ENCODE results near the gene CLDND1.

DNA sequence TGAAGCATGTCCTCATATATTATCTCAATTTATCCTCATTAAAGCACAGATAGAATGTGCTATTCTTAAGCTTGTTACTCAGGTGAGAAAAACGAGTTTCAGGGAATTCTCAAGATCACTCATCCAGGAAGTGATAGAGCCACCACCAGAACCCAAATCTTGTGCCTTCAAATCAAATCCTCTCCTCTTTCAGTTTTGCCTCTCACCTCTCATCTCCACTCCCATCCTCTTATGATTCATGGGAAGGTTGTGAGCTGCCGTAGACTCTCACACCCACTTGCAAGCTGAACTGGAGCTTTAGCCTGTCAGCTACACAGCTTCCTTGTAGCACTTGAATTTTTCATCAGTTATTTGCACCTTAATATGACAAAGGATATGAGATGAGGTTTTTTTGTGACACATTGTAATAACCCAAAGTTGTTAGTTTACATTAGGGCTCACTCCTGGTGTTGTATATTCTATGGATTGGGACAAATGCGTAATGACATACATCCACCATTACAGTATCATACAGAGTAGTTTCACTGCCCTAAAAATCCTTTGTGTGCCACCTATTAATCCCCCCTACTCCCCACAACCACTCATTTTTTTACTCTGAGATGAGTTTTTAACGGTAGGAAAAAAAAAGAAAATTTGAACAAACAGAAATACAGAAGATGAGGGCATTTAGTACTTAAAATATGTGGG lies 34.8 kb upstream of the CLDND1 start:
- TF ChIP-seq, protein P1, sequence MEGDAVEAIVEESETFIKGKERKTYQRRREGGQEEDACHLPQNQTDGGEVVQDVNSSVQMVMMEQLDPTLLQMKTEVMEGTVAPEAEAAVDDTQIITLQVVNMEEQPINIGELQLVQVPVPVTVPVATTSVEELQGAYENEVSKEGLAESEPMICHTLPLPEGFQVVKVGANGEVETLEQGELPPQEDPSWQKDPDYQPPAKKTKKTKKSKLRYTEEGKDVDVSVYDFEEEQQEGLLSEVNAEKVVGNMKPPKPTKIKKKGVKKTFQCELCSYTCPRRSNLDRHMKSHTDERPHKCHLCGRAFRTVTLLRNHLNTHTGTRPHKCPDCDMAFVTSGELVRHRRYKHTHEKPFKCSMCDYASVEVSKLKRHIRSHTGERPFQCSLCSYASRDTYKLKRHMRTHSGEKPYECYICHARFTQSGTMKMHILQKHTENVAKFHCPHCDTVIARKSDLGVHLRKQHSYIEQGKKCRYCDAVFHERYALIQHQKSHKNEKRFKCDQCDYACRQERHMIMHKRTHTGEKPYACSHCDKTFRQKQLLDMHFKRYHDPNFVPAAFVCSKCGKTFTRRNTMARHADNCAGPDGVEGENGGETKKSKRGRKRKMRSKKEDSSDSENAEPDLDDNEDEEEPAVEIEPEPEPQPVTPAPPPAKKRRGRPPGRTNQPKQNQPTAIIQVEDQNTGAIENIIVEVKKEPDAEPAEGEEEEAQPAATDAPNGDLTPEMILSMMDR (IDR thresholded peaks at IDR 0.05; ENCODE audit: poor library complexity): no peak
- TF ChIP-seq EZH2 (IDR thresholded peaks at IDR 0.05; ENCODE audit: borderline replicate concordance): no peak
- TF ChIP-seq EZH2phosphoT487 (IDR thresholded peaks at IDR 0.05; ENCODE audit: low read depth, severe bottlenecking, unreplicated experiment): no peak

All from hepatocyte (in vitro differentiated cells).